ENCODE measurements around the gene RHBDF2. TPM values are rescaled to one million over a fixed set of nuclear protein-coding genes. Genes with fewer than 3 reads are reported as not detected.
A peak's percentile ranks its signal among the peaks of the same experiment; 100 is the strongest.

Gene RHBDF2
- total RNA-seq, 1 donor from 2014 or later: 189 TPM

DNA sequence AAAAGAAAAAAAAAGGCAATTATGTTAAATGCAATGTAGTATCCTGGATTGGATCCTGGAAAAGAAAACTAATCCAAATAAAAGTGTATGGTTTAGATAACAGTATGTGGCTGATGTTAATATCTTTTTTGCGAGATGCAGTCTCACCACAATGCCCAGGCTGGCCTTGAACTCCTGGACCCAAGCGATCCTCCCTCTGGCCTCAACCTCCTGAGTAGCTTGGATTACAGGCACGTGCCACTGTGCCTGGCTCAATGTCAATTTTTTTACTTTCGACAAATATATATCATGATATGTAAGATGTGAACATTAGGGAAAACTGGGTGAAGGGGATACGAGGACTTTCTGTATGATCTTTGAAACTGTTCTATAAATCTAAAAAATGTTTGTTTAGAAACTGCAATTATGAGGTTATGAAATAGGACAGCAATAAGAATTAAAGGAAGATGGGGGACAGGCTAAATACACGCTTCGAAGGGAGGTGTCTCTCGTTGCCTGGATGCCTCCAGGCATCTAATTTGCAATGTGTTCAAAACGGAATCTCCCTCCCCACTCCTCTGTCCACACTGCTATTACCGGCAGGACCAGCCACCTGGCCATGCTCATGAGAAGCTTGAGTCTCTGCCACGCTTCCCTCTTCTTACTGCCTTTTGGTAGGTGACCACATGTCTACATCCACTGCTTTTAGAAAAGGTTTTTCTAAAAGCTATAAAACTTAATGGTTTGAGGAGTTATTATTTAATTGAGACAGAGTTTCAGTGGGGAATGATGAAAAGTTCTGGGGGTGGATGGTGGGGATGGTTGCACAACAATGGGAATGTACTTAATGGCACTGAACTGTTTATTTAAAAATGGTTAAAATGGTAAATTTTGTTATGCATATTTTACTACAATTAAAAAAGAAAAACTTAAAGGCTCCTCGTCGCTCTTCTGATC lies 63.5 kb downstream of the RHBDF2 start:
- Mint-ChIP-seq H3K4me1 (peaks cover 81% of the 10 kb centered on the region), H3K27ac (no peak overlapping the region), H3K9me3 (no peaks in the 10 kb centered on the region), H3K36me3 (ENCODE audit: low read depth) (peaks cover 7% of the 10 kb centered on the region), H3K27me3 (no peaks in the 10 kb centered on the region), H3K4me3 (no peak overlapping the region)
- ATAC-seq (ENCODE audit: low read depth) (no peak), DNase-seq (no peak)
- TF ChIP-seq CTCF (IDR thresholded peaks at IDR 0.05): no peak
- ChIA-PET CTCF (no interaction called here), POLR2A (interaction anchor here (0.6 kb wide), 1 partner anchor 10 kb away, joined by 3 read pairs; no protein-coding TSS in a partner anchor)
- intact Hi-C loops (cut with micrococcal nuclease): no loop called here

GRCh38 chr17:76435751-76436150 lies 65.5 kb downstream of the RHBDF2 start:
- DNase-seq (no peak), ATAC-seq (ENCODE audit: low read depth) (no peak)
- no peak for TF ChIP-seq CTCF (IDR thresholded peaks at IDR 0.05)
- intact Hi-C loops (cut with micrococcal nuclease): no loop called here
- ChIA-PET CTCF (interaction anchor here (1.6 kb wide), 1 partner anchor 38 kb away, joined by 4 read pairs; no protein-coding TSS in a partner anchor), POLR2A (interaction anchor here (0.7 kb wide), 1 partner anchor 12 kb away, joined by 3 read pairs; no protein-coding TSS in a partner anchor)
- Mint-ChIP-seq H3K36me3 (ENCODE audit: low read depth) (peaks cover 7% of the 10 kb centered on the region), H3K27ac (no peak overlapping the region), H3K4me1 (peaks cover 81% of the 10 kb centered on the region), H3K9me3 (no peaks in the 10 kb centered on the region), H3K27me3 (no peaks in the 10 kb centered on the region), H3K4me3 (no peak overlapping the region)

GRCh38 chr17:76434870-76435269 lies 66.4 kb downstream of the RHBDF2 start:
- Mint-ChIP-seq H3K4me3 (no peak overlapping the region), H3K27ac (no peak overlapping the region), H3K9me3 (no peaks in the 10 kb centered on the region), H3K36me3 (ENCODE audit: low read depth) (peaks cover 7% of the 10 kb centered on the region), H3K4me1 (peaks cover 82% of the 10 kb centered on the region), H3K27me3 (no peaks in the 10 kb centered on the region)
- ChIA-PET CTCF (interaction anchor here (1.0 to 1.6 kb wide), 3 partner anchors 23 to 37 kb away, joined by 3 to 6 read pairs (median 4); no protein-coding TSS in a partner anchor), POLR2A (interaction anchor here (0.6 to 1.3 kb wide), 2 partner anchors 17 to 78 kb away, joined by 3 to 5 read pairs; no protein-coding TSS in a partner anchor)
- DNase-seq: no peak
- intact Hi-C loops (cut with micrococcal nuclease): no loop called here
- no peak for TF ChIP-seq CTCF (IDR thresholded peaks at IDR 0.05)
- ATAC-seq (ENCODE audit: low read depth): no peak

GRCh38 chr17:76433693-76434092 lies 67.5 kb downstream of the RHBDF2 start:
- H3K4me3 Mint-ChIP-seq: peak overlapping the region; percentile 7
- TF ChIP-seq CTCF (IDR thresholded peaks at IDR 0.05): no peak
- CTCF ChIA-PET: no interaction called here
- ATAC-seq (ENCODE audit: low read depth) (peak; percentile 37), DNase-seq (no peak)
- H3K27ac Mint-ChIP-seq: peak overlapping the region; percentile 77
- intact Hi-C loops (cut with micrococcal nuclease): no loop called here
- no peaks in the 10 kb centered on the region for H3K27me3 Mint-ChIP-seq
- no peaks in the 10 kb centered on the region for H3K9me3 Mint-ChIP-seq
- H3K36me3 Mint-ChIP-seq (ENCODE audit: low read depth): peaks cover 5% of the 10 kb centered on the region
- POLR2A ChIA-PET: no interaction called here
- peaks cover 81% of the 10 kb centered on the region for H3K4me1 Mint-ChIP-seq

DNA sequence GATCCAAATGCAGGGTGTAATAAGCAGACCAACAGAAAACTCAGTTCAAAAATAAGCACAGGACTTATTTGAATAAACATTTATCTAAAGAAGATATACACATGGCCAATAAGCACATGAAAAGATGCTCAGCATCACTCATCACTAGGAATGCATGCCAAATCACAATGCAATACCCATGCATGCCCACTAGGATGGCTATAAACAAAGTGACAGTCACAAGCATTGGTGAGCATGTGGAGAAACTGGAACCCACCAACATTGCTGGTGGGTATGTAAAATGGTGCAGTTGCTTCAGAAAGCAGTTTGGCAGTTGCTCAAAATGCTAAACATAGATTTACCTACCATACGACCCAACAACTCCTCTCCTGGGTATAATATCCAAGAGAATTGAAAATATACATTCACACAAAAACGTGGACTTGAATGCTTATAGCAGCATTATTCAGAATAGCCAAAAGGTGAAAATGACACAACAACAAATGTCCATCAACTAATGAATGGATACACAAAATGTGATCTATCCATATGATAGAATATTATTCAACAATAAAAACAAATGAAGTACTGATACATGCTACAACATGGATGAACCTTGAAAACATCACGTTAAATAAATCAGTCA lies 68.4 kb downstream of the RHBDF2 start:
- no peak for TF ChIP-seq CTCF (IDR thresholded peaks at IDR 0.05)
- POLR2A ChIA-PET: no interaction called here
- intact Hi-C loops (cut with micrococcal nuclease): no loop called here
- CTCF ChIA-PET: no interaction called here
- Mint-ChIP-seq H3K27me3 (no peaks in the 10 kb centered on the region), H3K4me3 (no peak overlapping the region), H3K9me3 (no peaks in the 10 kb centered on the region), H3K36me3 (ENCODE audit: low read depth) (peaks cover 5% of the 10 kb centered on the region), H3K4me1 (peaks cover 82% of the 10 kb centered on the region), H3K27ac (peak overlapping the region; percentile 77)
- ATAC-seq (ENCODE audit: low read depth): peak; percentile 40
- DNase-seq: no peak
